Posterior vena cava (tissue), 2 donors: Measurements from ENCODE around the gene TFDP3. TPM values are rescaled to one million over a fixed set of nuclear protein-coding genes. Genes with fewer than 3 reads are reported as not detected.

Experiments
- DNase-seq: peaks from one replicate; pipeline ENCODE4 v3.0.0-alpha.2; 2020; ENCODE audit warnings: low spot score
- intact Hi-C, 2 donors: fragments of 100-400 bp; cut with DNase I; formaldehyde crosslinking; loops; one replicate each; pipeline versions ENCODE4 v1.14.1 to v1.14.2; 2022 to 2023
- long read RNA-seq, 2 donors: library from polyadenylated mRNA; unstranded; transcript quantifications; one replicate each; pipeline ENCODE4 v2.0.0, GENCODE V29; 2020 to 2021
- total RNA-seq, 2 donors: library from RNA; stranded (reverse); fragmentation: NEBNext Ultra II Directional; extraction: Animal tissue kit (Norgen Biotek cat#: 25700); gene quantifications; one replicate each; pipeline ENCODE4 v1.2.1, GENCODE V29; 2021
- donor health status: DM: yes; HTN: yes; CAD: no.
- donor health status: DM: yes; HTN: yes; CAD: no.

TFDP3 gene, protein sequence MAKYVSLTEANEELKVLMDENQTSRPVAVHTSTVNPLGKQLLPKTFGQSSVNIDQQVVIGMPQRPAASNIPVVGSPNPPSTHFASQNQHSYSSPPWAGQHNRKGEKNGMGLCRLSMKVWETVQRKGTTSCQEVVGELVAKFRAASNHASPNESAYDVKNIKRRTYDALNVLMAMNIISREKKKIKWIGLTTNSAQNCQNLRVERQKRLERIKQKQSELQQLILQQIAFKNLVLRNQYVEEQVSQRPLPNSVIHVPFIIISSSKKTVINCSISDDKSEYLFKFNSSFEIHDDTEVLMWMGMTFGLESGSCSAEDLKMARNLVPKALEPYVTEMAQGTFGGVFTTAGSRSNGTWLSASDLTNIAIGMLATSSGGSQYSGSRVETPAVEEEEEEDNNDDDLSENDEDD
- total RNA-seq = not detected
- long read RNA-seq, donor 1 = 0 reads
- long read RNA-seq, donor 2 = 0 reads

DNA sequence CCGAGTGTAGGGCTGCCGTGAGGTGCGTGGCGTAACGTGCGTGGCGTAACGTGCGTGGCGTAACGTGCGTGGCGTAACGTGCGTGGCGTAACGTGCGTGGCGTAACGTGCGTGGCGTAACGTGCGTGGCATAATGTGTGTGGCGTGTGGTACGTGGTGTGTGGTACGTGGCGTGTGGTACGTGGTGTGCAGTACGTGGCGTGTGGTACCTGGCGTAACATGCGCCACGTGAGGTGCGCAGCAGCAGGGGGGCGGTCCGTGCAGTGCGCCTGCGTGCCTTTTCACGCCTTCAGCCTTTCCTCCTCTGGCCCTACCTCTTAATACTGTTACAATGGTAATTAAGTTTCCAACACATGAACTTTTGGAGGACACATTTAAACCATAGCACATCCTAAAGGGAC, at the start of gene TFDP3:
Gene TFDP3, minus strand, starts transcription at position 26 of the 400 bp plus-strand sequence. CDS start 95 bp downstream, outside the sequence.
- no peak for DNase-seq
- intact Hi-C loops = no loop called here

- intact Hi-C loops = no loop called here
- DNase-seq = no peak
These were observed 49.5 kb upstream of the TFDP3 start for GRCh38 chrX:133267621-133268020.

DNA sequence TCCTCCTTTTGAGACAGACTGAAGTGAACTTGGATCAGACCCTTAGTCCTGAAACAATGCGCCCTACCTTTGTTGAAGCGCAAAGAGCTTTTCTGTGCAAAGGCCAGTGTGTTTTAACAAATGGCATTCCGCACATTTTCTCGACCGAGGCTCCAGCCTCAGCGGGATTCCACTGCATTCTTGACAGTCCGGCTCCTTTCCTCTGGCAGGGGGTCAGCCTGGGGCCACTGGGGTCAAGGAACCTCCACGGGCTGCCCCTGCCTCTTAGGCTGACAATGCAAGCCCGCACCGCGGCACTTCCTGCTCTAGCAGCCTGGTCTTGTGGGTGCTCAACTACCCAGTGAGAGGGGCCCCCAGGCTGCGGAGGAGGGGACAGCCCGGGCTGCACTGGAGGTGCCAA, 47.2 kb upstream of the TFDP3 start:
- DNase-seq = no peak
- intact Hi-C loops = no loop called here

GRCh38 chrX:133258481-133258880, 40.3 kb upstream of the TFDP3 start:
- no peak for DNase-seq
- intact Hi-C loops = no loop called here

DNA sequence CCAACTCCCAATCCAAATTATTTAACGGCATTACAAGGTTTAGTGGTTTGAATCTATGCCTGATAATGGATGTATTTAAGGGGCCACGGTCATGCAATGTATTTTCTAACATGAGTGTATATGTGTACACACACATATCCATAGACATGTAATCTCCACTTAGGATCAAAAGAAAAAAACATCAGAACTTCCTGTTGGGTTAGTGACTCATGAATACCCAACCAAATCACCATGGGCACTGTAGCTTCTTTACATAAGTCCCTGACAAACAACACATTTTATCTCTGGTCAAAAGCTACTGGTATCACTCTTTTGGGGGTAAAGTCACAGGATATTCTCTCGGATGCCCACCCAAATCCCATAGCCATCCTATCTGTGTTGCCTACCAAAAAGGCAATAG, 36.5 kb upstream of the TFDP3 start:
- no peak for DNase-seq
- intact Hi-C loops = no loop called here

GRCh38 chrX:133251204-133251603, 33.0 kb upstream of the TFDP3 start:
- intact Hi-C loops = no loop called here
- no peak for DNase-seq

DNA sequence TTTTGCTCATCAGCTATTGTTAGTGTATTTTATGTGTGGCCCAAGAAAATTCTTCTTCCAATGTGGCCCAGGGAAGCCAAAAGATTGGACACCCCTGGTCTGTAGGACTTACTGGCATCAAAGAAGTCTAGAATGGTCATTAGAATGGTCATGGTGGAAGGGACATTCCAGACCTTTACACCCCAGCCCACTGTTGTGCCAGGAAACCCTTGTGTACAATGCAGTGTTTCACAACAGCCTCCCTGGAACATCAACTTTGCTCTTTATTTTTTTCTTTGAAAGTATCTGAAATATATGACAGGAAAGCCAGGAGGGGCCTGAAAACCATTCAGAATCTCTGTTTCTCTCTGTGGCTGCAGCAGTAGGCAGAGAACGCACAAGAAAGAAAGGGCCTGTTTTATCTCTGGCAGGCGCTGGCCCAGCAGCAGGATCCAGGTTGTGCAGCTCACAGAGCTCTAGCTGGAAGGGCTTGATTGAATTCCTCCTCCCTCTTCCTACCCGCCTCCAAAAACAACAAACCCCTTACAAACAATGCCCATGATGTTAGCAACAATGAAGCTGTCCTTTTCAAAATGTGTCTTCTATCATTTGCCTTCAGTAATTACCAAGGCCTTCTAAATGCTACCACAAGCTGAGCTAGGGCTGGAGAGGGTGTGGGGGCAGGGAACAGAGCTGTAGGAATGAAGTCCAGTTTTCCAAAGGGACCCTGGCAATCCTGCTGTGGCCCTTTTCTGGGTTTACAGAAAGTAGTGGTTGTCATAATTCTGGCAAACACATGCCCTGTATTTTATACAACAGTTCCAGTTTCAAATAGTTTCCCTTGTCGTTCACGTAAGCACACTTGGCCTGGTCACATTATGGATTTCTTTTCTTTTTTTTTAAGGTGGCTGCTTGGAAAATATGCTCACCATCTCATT, 32.3 kb upstream of the TFDP3 start:
- no peak for DNase-seq
- intact Hi-C loops = no loop called here

GRCh38 chrX:133249266-133250058, 31.3 kb upstream of the TFDP3 start:
- intact Hi-C loops = no loop called here
- DNase-seq = no peak

GRCh38 chrX:133248177-133248576, 30.0 kb upstream of the TFDP3 start:
- no peak for DNase-seq
- intact Hi-C loops = no loop called here

DNA sequence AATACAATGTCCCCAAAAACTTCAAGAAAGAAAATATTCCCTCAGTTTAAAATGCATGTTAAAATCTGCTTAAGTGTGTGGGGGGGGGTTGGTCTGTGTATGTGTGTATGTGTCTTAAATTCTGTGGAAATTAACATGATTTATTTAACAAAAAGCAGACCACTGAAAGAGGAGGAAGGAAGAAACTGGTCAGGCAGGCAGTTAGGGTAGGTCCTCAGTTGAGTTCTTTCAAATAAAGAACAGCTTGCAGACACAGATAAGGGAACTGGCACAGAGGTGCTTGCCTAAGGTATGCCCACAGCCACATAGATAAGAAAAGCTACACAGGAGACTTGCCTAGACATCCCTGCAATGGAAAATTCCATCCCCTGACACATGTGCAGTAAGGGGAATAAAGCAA, 28.8 kb upstream of the TFDP3 start:
- DNase-seq = no peak
- intact Hi-C loops = no loop called here

DNA sequence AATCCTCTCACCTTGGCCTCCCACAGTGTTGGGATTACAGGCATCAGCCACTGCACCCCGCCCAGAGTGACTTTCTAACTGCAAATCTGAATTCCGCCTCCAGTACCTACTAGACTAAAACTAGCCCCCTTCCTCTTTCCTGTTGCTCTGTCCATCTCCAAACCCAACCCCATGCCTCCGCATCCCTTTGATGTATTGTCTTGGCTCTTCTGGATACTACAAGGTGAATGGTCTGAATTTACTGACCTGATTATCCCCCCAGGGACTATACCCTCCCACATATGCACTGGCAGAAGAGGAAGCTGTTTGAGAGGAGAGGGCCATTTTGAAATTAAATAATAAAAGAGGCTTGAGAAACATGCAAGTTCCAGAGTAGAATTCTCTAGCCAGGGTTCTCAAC, 17.7 kb upstream of the TFDP3 start:
- intact Hi-C loops = no loop called here
- no peak for DNase-seq

DNA sequence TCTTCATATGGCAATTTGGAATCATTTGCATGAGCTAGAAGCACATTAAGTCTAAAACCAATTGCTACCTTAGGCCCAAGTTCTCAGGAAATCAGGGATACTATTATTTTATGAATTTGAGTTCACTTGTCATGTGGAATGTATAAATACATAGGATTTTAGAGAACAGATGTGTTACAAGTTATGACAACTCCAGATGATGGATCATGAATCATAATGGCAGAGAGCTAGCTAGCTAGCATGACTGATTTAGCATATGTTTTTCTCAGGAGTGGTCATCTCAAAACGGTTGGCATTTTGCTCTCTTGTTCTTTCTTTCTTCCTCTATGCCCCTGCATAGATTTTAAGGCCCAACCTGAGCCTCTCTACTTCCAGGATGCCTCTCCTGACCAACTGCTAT, 14.2 kb upstream of the TFDP3 start:
- intact Hi-C loops = no loop called here
- DNase-seq = no peak

GRCh38 chrX:133229361-133229760, 11.2 kb upstream of the TFDP3 start:
- intact Hi-C loops = no loop called here
- no peak for DNase-seq

DNA sequence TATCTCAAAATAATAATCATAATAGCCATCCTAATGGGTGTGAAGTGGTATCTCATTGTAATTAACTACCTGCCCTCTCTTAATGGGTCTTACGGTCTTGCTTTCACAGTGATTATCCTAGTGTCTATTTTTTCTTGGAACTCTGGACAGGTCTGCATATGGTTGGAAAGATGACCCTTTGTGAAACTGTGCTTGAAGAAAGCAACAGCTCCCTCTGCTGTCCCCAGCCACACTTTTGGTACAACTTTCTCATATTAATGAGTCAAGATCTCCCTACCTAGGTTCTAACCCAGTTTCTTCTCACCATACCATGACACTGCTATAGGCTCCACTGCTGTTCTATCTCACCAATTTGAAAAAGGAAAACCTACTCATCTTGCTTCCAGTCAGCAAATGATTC, 2.4 kb downstream of the TFDP3 start:
- intact Hi-C loops = no loop called here
- no peak for DNase-seq

DNA sequence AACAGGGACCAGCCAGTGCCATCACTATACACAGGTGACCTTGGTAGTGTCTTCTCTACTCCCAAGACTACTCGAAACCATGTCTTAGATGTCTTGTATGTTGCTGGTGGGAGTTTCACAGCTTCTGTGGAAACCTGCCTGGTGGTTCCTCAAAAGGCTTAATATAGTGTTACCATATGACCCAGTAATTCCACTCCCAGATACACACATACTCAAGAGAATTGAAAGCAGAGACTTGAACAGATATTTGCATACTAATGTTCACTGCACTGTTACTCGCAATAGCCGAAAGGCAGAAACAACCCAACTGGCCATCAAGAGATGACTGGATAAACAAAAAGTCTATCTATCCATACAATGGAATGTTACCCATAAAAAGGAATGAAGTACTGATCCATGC, 3.1 kb downstream of the TFDP3 start:
- intact Hi-C loops = no loop called here
- DNase-seq = no peak

DNA sequence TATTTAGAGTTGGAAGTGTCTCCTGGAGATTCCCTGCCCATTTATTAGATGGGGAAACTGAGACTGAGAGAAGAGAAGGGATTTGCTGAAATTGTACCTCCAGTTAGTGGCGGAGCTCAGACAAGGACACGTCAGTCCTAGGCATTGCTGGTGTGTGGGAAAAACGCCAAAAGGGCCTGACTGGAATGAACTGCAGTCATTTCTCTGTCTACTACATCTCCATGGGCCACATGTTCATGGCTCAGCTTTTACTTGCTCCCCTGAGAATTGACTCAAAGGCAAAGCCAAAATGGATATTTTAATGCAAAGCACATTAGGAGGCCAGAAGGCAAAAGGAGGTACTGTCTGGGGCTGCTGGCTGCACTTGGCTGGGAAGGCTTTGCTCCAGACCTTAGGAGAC, 3.9 kb downstream of the TFDP3 start:
- no peak for DNase-seq
- intact Hi-C loops = no loop called here

GRCh38 chrX:133213117-133213516, 5.0 kb downstream of the TFDP3 start:
- no peak for DNase-seq
- intact Hi-C loops = no loop called here

DNA sequence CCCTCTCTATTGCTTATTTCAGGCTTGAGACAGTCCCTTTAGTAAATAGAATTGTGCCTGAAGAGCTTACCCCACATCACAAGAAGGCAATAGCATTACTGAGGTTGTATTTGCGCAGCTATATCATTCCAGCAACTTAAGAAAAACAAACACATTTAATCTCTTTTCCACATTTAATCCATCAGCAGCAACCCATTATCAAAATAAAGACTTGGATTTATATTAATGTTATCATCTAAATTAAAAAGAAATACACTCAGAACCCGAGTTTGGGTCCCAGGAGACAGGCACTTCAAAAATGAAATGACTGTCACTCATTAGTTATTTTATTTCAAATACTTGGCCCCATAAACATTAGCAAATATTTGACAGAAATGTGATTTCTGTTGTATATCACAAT, 10.4 kb downstream of the TFDP3 start:
- intact Hi-C loops = no loop called here
- no peak for DNase-seq

DNA sequence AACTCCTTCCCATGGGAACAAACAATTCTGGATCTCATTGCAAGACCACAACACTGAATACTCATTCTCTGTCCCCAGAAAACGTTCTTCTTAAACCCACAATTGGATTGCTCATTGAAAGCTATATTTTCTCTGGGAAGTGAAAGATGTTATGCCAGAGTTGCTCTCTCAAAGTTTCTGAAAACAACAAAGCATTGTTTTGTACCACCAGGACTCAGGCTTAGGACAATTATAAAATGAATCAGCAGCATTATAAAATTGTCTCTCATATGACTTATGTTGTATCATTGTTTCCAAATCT, 26.5 kb downstream of the TFDP3 start:
- DNase-seq = no peak
- intact Hi-C loops = no loop called here
